ENCODE data around the gene MAP3K1.

Gene MAP3K1

DNA sequence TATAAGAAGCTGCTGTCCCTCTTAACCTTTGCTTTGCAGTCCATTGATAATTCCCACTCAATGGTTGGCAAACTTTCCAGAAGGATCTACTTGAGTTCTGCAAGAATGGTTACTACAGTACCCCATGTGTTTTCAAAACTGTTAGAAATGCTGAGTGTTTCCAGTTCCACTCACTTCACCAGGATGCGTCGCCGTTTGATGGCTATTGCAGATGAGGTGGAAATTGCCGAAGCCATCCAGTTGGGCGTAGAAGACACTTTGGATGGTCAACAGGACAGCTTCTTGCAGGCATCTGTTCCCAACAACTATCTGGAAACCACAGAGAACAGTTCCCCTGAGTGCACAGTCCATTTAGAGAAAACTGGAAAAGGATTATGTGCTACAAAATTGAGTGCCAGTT, 66.2 kb downstream of the MAP3K1 start:
- no peak for DNase-seq (ENCODE audit: low read depth)

DNA sequence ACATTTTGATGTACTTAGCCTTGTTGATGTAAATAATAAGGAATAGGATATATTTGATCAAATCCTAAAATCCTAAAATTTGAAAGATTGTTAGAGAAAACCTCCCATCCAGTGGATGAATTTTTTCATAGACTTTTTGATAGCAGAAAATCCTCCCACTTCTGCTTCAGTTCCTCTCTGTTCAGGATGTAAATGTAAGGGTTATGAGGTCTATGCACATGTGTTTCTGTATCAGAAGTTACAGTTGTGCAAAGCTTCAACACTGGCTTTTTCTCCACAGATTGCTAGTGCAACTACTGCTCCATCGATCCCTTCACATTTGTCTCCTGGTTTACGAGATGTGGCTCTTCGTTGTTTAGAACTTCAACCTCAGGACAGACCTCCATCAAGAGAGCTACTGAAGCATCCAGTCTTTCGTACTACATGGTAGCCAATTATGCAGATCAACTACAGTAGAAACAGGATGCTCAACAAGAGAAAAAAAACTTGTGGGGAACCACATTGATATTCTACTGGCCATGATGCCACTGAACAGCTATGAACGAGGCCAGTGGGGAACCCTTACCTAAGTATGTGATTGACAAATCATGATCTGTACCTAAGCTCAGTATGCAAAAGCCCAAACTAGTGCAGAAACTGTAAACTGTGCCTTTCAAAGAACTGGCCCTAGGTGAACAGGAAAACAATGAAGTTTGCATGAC, 78.1 kb downstream of the MAP3K1 start:
- no peak for DNase-seq (ENCODE audit: low read depth)
- H3K4me3 ChIP-seq (ENCODE audit: low read depth, low read length), result no peak overlapping the region

More for the DNA sequence above, 66.2 kb downstream of the MAP3K1 start:
- H3K4me3 ChIP-seq (ENCODE audit: low read depth, low read length), result no peak overlapping the region

DNA sequence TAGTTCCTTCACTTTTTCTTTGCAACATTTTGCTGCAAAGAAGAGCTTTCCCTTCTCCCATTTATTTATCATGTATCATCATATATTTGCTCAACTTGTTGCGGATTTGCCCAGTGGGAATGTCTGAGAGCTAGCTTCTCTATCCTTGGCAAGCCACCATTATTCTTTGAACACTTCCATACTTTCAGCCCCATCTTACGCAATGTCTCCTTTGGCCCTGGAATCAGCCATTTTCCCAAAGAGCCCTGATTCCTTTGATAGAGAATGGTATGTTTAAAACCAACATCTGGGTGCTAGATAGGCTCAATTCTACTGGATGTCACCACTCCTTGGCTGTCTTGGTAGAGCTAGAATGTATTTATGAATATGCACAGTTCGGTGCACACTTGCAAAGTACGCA, 81.4 kb downstream of the MAP3K1 start:
- no peak overlapping the region for H3K4me3 ChIP-seq (ENCODE audit: low read depth, low read length)
- DNase-seq (ENCODE audit: low read depth), result no peak

DNA sequence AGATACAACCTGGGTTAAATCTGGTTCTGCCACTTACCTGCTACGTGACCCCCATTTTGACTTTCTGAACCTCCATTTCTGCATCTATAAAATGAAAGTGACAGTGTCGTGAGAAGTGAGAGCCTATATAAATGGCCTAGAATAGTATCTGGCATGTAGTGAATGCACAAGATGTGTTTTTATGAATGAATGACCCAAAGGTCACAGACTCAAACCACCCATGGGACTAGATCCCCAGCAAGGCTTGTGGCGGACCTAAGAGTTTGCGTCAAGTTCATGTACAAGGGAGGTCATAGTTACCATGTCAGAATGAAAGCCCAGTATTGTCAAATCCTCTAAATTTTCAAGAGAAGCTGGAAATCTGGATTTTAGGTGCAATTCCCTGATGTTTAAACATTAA, 82.9 kb downstream of the MAP3K1 start:
- DNase-seq (ENCODE audit: low read depth), result no peak
- no peak overlapping the region for H3K4me3 ChIP-seq (ENCODE audit: low read depth, low read length)

DNA sequence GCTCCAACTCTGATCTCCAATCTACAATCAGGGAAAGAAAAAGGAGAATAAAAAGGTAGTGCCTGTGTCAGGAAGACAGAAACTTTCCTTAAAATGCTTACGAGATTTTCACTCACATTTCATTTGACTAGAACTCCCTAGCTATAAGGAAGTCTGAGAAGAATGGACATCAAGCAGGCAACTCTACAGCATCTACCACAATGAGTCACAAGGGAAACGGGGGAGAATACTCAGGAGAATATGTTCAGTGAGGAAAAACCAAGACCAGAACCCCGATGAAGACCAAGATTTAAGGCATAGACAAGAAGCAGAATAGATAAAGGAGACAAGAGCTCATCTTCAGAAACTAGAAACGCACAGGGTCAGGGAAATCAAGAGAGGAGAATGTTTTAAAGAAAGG, 85.0 kb downstream of the MAP3K1 start:
- DNase-seq (ENCODE audit: low read depth), result no peak
- no peak overlapping the region for H3K4me3 ChIP-seq (ENCODE audit: low read depth, low read length)

DNA sequence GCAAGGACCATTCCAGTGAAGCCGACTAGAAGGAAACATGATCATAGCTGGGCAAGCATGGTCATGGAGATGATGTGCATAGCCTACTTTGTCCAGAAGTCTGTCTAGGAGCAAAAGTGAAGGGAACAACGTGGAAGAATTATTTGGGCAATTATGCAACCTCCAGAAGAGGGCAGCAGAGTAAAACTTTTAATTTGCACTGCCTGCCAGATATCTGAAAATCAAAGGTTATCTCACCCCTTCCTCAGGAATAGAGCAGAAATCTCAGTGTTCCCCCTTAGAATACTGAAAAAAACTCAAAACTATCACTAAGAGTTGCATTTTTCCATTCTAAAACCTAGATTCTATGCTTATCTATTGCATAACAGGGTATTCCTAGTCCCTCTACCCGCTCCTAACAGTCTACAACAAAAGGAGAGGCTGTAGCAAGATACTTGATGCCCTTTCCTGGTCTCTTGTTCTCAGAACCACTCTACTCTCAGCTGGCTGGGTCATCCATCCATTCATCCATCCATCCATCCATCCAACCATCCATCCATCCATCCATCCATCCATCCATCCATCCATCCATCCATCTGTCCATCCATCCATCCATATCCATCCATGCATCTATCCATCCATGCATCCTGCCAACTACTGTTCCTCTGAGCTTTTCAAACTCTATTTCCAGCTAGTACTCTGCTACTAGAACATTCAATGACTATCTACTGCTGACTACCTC, 85.7 kb downstream of the MAP3K1 start:
- no peak for DNase-seq (ENCODE audit: low read depth)

DNA sequence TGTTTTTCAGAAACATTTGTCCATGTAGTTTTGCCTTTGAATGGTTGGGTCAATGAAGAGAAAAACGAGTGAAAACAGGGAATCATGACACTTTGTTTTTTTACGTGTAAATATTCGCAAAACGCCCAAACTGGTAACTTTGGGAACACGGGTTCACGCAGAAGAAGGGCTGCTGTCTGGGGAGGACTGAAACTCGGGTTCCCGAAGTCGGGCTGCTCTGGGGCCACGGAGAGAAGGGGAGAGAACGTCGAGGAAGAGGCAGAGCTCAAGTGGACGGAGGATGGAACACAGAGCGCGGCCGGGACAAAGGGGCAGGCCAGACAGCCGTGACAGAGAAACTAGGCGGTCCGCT, 93.6 kb downstream of the MAP3K1 start:
- DNase-seq (ENCODE audit: low read depth), result no peak
- peak overlapping the region; percentile 61 for H3K4me3 ChIP-seq (ENCODE audit: low read depth, low read length)

More for the DNA sequence above, 85.7 kb downstream of the MAP3K1 start:
- H3K4me3 ChIP-seq (ENCODE audit: low read depth, low read length), result no peak overlapping the region

DNA sequence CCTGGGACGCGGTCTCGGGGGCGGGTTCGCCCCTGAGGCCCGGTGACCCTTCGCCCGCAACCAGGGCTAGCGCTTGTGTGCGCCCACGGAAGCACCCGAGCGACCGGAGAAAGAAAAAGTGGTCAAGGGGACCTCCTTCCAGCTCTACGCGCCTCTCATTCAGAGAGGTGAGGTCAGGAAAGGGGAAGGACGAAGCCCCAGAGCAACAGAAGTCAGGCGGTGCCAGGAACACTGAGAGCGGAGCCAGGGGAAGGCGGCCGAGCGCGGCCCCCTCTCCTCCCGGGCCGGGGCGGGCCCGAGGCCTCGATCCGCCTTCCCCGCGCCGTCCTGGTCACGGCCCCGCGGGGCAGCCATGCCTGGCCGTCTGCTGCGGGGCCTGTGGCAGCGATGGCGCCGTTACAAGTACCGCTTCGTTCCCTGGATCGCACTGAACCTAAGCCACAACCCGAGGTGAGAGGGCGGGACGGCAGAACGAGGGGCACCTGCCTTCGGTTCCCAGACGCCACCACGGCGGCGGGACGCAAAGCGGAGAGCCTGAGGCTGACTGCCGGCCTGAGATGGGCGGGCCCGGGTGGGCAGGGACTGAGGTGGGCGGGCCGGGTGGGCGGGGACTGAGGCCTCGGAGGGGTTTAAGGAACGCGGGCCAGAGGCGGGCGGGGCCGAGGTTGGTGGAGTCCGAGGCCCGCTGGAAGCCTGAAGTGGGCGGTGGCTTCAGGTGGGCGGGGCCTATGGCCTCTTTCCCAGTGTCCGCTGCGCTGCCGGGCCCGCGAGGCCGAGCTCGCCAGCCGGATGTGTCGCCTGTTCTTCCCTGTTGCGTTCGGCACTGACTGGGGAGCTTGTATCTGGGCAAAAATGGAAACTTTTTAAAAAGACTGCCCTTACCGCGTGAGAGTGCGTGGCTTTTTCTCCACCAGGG, 94.2 kb downstream of the MAP3K1 start, which contains the start of gene SETD9:
SETD9 (plus strand) TSS at position 303 of the 916 bp plus-strand sequence; CDS start at position 353, 50 bp downstream.
- peak within 1 kb of the TSS; percentile 63 for H3K4me3 ChIP-seq (ENCODE audit: low read depth, low read length)
- peak; percentile 87 for DNase-seq (ENCODE audit: low read depth)

DNA sequence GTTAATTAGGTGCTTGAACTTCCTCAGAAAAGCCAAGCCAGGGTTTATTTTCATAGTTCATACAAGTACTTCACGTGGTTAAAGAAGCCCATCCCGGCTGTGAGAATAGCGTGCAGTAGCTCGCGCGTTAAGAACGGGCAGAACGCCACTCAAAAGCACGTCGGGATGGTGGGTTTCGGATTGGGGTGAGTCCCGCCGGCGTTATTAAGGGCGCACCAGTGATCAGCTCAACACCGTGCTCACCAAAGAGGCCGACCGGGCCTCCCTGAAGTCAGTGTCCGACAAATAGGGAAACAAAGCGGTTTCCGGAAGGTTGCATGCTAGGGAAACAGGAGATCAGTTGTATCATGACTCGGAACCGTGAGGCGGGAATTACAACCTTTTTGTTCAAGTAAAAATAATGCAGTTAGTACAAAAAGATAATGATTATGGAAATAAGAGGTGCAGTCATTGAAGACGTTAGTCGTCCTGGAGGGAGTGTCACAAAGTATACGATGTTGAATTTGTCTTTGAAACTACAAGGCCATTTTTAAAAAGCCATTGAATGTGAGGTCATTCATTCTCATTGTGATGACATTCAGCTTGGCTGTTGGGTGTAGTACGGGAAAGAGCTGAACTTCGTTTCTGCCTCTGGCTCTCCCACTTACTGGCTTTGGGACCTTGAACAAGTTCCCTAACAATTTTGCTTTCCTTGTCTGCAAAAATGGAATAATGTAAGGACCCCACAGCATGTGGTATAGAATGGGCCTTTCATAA, 95.0 kb downstream of the MAP3K1 start:
- no peak for DNase-seq (ENCODE audit: low read depth)
- peak overlapping the region; percentile 63 for H3K4me3 ChIP-seq (ENCODE audit: low read depth, low read length)

DNA sequence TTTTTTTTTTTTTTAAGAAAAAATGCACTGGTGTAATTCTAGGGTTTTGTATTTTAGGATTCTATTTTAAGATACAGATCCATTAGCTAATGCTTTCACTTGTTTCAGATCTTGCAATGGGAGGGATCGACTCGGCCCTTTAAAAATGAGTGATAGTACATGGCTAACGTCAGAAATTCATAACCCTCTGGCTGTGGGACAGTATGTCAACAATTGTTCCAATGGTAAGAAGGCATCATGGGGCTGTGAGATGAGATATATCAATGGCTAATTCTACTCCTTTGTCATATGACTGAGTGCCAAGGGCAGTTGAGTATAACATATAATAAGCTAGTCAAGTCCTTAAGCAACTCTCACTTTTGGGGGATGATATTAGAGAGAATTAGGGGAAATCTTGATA, 98.4 kb downstream of the MAP3K1 start:
- no peak for DNase-seq (ENCODE audit: low read depth)
- no peak overlapping the region for H3K4me3 ChIP-seq (ENCODE audit: low read depth, low read length)

DNA sequence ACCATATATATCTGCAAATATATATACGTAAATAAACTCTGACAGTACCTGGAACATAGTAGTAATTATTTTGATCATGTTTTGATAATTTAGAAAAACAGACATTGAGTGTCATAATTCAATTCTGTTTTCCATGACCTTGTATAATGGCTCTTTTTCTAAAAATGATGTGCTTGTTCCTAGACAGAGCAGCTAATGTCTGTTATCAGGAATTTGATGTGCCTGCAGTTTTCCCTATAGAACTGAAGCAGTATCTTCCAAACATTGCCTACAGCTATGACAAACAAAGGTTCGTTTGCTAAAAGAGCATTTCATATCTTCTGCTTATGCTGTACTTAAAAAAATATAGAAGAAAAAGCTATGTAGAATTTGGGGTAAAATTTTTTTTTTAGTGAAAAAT, 99.3 kb downstream of the MAP3K1 start:
- no peak overlapping the region for H3K4me3 ChIP-seq (ENCODE audit: low read depth, low read length)
- no peak for DNase-seq (ENCODE audit: low read depth)

DNA sequence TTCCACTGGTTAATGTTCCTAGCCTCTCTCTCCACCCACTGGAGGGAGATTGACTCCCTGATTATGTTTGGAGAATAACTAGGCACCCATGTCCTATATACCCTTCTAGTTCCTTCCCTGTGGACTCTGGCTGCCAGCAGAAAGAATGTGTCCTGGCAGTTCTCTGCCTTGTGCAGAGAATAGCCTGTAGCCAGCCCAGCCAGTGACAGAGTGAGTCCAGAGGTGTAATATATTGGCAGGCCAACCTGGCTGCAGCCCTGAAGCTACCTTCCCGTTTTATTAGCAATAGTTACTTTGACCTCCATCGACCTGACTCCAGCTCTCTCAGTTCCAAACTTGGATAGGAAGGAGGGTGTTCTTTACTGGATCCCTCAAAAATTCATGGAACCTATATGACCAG, 102.2 kb downstream of the MAP3K1 start:
- no peak for DNase-seq (ENCODE audit: low read depth)
- H3K4me3 ChIP-seq (ENCODE audit: low read depth, low read length), result no peak overlapping the region

DNA sequence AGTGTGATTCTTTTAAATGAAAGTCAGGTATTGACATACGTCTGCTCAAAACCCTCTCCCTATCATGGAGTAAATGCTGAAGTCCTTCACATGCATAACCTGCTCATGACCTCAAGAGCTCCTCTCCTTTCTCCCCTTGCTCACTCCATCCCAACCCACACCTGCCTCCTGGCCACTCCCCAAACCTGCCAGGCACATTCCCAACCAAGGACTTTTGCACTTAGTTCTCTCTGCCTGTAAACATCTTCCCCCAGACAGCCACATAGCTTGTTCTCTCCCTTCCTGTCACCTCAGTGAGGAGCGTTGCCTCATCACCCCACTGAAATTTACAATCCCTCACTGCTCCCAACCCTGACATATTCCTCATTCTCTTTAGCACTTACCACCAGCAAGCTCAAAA, 102.7 kb downstream of the MAP3K1 start:
- DNase-seq (ENCODE audit: low read depth), result no peak
- H3K4me3 ChIP-seq (ENCODE audit: low read depth, low read length), result no peak overlapping the region

DNA sequence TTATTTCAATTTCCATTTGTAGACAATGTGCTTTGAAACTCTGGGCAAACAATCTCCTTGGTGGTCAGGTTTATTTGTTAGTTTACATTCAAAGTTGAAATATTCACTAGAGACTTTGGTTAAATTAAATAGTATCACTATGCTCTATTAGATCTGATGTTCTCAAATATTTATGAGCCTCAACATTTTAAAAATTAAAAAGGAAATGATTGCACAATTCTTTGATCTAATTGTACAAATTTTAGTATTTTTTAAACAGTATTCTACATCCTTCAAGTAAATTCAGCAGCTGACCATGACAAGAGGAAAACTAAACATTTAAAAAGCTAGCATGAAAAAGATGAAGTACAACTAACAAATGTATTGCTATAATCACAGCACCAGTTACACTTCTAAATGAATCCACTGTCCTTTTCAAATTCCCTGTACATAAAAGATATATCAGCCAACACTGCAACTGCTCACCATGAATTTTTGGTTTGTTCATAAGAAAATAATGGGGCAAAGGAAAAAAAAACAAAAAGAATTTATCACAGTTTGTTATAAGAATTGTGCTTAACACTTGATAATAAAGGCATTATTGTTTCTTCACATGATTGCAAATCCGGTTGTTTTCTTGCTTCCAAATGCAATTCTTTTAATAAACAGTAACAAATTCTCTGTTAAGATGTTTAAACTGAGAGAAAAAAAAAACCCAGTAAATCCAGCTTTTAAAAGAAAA, 104.8 kb downstream of the MAP3K1 start:
- no peak overlapping the region for H3K4me3 ChIP-seq (ENCODE audit: low read depth, low read length)
- DNase-seq (ENCODE audit: low read depth), result no peak

DNA sequence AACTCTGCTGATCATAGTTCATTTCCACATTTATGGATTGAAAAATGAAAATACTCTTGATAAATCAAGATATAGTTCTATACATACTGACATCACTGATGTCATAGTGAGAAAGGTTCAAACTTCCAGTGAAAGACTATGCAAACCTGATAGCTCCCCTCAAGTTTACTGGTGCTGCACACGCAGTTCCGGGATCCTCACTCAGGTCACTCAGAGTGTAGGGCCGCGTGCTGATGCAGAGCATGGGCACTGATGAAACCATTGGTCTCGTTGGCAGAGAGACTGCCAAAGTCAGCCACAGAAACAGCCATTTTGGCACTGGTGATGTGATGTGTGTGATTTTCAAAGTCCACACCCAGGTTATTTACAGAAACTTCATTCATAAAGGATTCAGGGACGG, 107.6 kb downstream of the MAP3K1 start:
- no peak overlapping the region for H3K4me3 ChIP-seq (ENCODE audit: low read depth, low read length)
- DNase-seq (ENCODE audit: low read depth), result no peak

DNA sequence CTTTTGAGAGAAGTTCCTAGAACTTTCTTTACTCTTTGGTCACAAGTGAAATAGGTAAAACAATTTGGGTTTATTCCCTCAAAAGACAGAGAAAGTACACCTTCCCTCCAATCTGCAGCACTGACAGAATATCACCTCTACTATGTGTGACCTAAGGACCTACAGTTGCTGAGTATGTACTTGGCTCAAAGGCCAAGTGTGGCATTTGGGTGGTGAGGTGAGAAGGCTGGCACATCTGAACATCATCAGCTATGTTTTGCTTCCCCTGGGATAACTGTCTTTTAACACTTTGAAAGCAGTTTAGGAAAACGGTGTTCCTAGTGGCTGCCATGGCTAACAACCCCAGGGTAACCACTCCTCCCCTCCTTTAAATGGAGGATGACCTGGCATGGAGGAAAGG, 119.0 kb downstream of the MAP3K1 start:
- no peak for DNase-seq (ENCODE audit: low read depth)

DNA sequence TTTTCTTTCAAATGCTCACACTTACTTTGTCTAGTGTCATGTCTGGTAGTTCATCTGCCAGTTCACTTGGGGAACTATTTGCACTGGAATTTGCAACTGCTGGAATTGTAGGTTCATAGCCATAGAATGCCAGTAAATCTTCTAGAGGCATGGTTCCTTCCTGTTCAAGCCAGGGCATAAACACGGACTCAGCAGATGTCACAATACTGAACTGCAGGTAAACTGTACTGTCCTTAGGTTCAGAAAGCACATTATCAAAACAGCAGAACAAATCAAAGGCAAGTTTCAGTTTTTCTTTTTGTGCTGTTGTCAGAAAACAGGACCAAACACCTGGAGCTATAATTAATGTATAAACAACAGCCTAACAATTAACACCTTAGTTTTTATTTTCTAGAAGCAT, 123.5 kb downstream of the MAP3K1 start:
- no peak for DNase-seq (ENCODE audit: low read depth)
- H3K4me3 ChIP-seq (ENCODE audit: low read depth, low read length), result no peak overlapping the region

More for the DNA sequence above, 119.0 kb downstream of the MAP3K1 start:
- H3K4me3 ChIP-seq (ENCODE audit: low read depth, low read length), result no peak overlapping the region

DNA sequence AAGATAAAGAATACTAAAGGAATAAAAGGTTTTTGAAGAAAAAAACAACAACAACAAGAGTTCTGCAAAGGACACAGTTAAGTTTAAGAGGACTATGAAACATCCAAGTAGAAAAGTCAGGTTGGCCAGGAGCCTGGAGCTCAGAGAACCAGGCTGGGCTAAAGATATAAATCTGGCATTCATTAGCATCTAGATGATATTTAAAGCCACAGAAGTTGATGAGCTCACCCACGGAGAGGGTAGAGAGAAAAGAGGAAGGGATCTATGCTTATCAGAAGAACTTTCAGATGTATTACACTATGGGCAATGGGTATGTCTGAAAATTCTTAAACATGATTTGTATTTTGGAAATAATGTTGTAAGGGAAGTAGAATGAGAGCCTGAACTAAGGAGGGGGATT, 126.6 kb downstream of the MAP3K1 start:
- no peak for DNase-seq (ENCODE audit: low read depth)
- H3K4me3 ChIP-seq (ENCODE audit: low read depth, low read length), result no peak overlapping the region

Data from skeletal muscle cell (primary cell).